ENCODE results near the gene SAGE1. TPM values are rescaled to one million over a fixed set of nuclear protein-coding genes. Genes with fewer than 3 reads are reported as not detected.
"Not testable (repeated sequence)": the region's sequence is repeated elsewhere in the genome, so short reads cannot be mapped to it uniquely, and the experiment has no call there.

The SAGE1 gene
- total and polyA plus RNA-seq, 10 donors = 0.02 TPM; not detected in 9

GRCh38 chrX:135890087-135890585, 3.4 kb upstream of the SAGE1 start:
- WGBS, 5 donors = 66 to 83% (median 81%) methylated on average over 5 to 14 of the region's 14 CpGs
- no peak overlapping the region for H3K4me3 ChIP-seq
- H3K4me1 ChIP-seq = no peaks in the 10 kb centered on the region
- peak; percentile 47 for DNase-seq
- TF ChIP-seq POLR2A (IDR thresholded peaks at IDR 0.05) (no peak), CTCF (IDR thresholded peaks at IDR 0.05 in 8 of 11, conservative IDR thresholded peaks at IDR 0.05 in 3 of 11) (no peak), POLR2AphosphoS5 (IDR thresholded peaks at IDR 0.05) (no peak)
- no peaks in the 10 kb centered on the region for H3K36me3 ChIP-seq
- H3K27ac ChIP-seq = no peak overlapping the region
- no peaks in the 10 kb centered on the region for H3K9me3 ChIP-seq
- no peaks in the 10 kb centered on the region for H3K27me3 ChIP-seq (replicated peaks in 1 of 7)
- intact Hi-C loops (cut with DNase I; ENCODE audit: low total_unique reads) = no loop called here

GRCh38 chrX:135892781-135893180, 735 bp upstream of the SAGE1 start:
- H3K27ac ChIP-seq = no peak overlapping the region
- peak; percentile 60 for DNase-seq
- intact Hi-C loops (cut with DNase I; ENCODE audit: low total_unique reads) = no loop called here
- TF ChIP-seq POLR2AphosphoS5 (IDR thresholded peaks at IDR 0.05) (no peak), POLR2A (IDR thresholded peaks at IDR 0.05) (no peak)
- no peak overlapping the region for H3K4me3 ChIP-seq
- H3K36me3 ChIP-seq = no peaks in the 10 kb centered on the region
- no peaks in the 10 kb centered on the region for H3K27me3 ChIP-seq (replicated peaks in 1 of 7)
- no peaks in the 10 kb centered on the region for H3K4me1 ChIP-seq
- H3K9me3 ChIP-seq = no peaks in the 10 kb centered on the region
- 80 to 98% (median 92%) methylated on average over 5 to 11 of the region's 11 CpGs for WGBS, 5 donors

DNA sequence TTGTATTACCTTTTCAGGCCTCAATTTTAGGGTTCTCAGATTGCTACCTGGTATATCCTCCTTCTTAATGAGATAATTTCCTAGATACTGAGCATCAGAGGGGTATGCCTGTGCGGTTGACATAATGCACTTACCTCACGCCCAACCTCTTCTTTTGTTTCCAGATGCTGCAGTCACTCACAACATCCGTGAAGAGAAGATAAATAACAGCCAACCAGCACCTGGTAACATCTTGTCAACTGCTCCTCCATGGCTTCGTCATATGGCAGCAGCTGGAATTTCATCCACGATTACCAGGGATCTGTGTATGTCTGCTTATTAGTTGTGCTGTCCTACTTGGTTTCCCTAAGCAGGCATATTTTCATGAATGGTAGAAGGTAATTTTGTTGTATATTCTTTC, 16.7 kb downstream of the SAGE1 start:
- DNase-seq = no peak
- H3K27me3 ChIP-seq (replicated peaks in 1 of 7) = peaks cover 0 to 6% (median 0%) of the 10 kb centered on the region in 7 donors
- H3K27ac ChIP-seq = no peak overlapping the region
- H3K4me3 ChIP-seq = no peak overlapping the region
- WGBS, 5 donors = 66 to 98% (median 75%) methylated on average over 5 of the region's 5 CpGs
- H3K36me3 ChIP-seq = no peaks in the 10 kb centered on the region
- H3K4me1 ChIP-seq = no peaks in the 10 kb centered on the region
- TF ChIP-seq POLR2A (IDR thresholded peaks at IDR 0.05) (no peak), CTCF (IDR thresholded peaks at IDR 0.05 in 8 of 11, conservative IDR thresholded peaks at IDR 0.05 in 3 of 11) (no peak), POLR2AphosphoS5 (IDR thresholded peaks at IDR 0.05) (no peak)
- H3K9me3 ChIP-seq = no peaks in the 10 kb centered on the region
- intact Hi-C loops (cut with DNase I; ENCODE audit: low total_unique reads) = no loop called here

DNA sequence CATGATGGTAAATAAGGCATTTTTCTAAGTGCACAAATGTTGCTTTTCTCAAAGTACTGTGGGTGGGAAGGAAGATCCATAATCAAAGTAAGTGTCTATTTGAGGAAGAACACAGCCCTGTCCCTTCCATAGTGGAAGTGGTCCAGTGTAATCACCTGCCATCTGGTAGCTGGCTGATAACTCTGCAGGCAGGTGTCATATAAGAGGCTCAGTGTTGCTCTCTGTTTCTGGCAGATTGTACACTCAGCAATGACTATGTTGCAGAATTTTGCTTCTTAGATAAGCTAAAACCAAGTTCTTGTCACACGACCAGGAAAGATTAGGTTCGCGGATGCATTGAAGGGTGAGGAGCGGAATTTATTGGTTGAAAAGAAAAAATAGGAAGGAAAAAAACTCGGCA, 20.9 kb downstream of the SAGE1 start:
- Histone ChIP-seq H3K4me1 (no peaks in the 10 kb centered on the region), H3K27ac (no peak overlapping the region), H3K4me3 (no peak overlapping the region), H3K36me3 (no peaks in the 10 kb centered on the region), H3K9me3 (no peaks in the 10 kb centered on the region), H3K27me3 (replicated peaks in 1 of 7) (peaks cover 0 to 12% (median 0%) of the 10 kb centered on the region in 7 donors)
- intact Hi-C loops (cut with DNase I; ENCODE audit: low total_unique reads) = no loop called here
- DNase-seq = no peak
- no peak for TF ChIP-seq POLR2AphosphoS5 (IDR thresholded peaks at IDR 0.05)
- 82 to 91% (median 85%) methylated on average over 5 of the region's 5 CpGs for WGBS, 5 donors

DNA sequence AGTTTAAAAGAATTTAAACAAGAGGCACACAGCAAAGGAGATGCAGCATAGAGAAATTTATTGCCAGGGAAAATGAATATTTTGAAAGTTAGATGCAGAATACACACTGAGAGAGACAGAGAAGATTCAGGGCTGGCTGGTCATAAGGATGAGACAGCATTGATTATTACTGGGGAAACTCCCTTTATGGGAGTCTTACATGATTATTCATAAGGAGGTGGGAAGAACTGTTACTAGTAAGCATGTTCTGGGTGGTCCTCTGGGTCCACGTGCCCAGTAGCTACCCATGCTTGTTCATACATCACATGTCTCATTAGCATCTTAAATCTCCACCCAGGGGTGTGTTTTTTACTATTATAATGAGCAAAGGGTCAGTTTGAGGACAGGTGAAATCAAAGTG, 27.0 kb downstream of the SAGE1 start:
- 14 to 75% (median 43%) methylated on average over 1 of the region's 1 CpG for WGBS, 5 donors
- H3K9me3 ChIP-seq; H3K27ac ChIP-seq; H3K4me3 ChIP-seq; H3K4me1 ChIP-seq; intact Hi-C loops (cut with DNase I; ENCODE audit: low total_unique reads); DNase-seq; H3K36me3 ChIP-seq: not testable (repeated sequence)
- peaks cover 0 to 13% (median 0%) of the 10 kb centered on the region in 7 donors for H3K27me3 ChIP-seq (replicated peaks in 1 of 7)

GRCh38 chrX:135923353-135923752, 29.8 kb downstream of the SAGE1 start:
- no peak overlapping the region for H3K4me3 ChIP-seq

More at GRCh38 chrX:135923353-135923752, 29.8 kb downstream of the SAGE1 start:
- peaks cover 0 to 7% (median 0%) of the 10 kb centered on the region in 7 donors for H3K27me3 ChIP-seq (replicated peaks in 1 of 7)
- intact Hi-C loops (cut with DNase I; ENCODE audit: low total_unique reads) = no loop called here
- H3K9me3 ChIP-seq = no peaks in the 10 kb centered on the region
- 53 to 90% (median 88%) methylated on average over 4 to 5 of the region's 5 CpGs for WGBS, 5 donors
- DNase-seq = no peak
- no peak overlapping the region for H3K27ac ChIP-seq
- H3K4me1 ChIP-seq = no peaks in the 10 kb centered on the region
- no peaks in the 10 kb centered on the region for H3K36me3 ChIP-seq
- TF ChIP-seq POLR2A (IDR thresholded peaks at IDR 0.05) (no peak), POLR2AphosphoS5 (IDR thresholded peaks at IDR 0.05) (no peak), CTCF (IDR thresholded peaks at IDR 0.05 in 8 of 11, conservative IDR thresholded peaks at IDR 0.05 in 3 of 11) (no peak)

Data from spleen (tissue), 11 donors.